Activated naive CD8-positive, alpha-beta T cell treated with anti-CD3 and anti-CD28 coated beads, Interleukin-2, amount 50 U/mL, for 16 hours (primary cell): ENCODE data around the gene ZNF438.
"Not testable (repeated sequence)": the region's sequence is repeated elsewhere in the genome, so short reads cannot be mapped to it uniquely, and the experiment has no call there.

Experiments
- DNase-seq: peaks from one replicate; pipeline ENCODE4 v3.0.0-alpha.2; 2020; ENCODE audit warnings: low read depth, low spot score

ZNF438 gene

GRCh38 chr10:30986053-30986555, 45.6 kb downstream of the ZNF438 start:
- no peak for DNase-seq

GRCh38 chr10:30985512-30985911, 46.2 kb downstream of the ZNF438 start:
- DNase-seq: no peak

GRCh38 chr10:30984563-30985328, 46.9 kb downstream of the ZNF438 start:
- DNase-seq: no peak

- DNase-seq: not testable (repeated sequence)
These were observed 48.5 kb downstream of the ZNF438 start for GRCh38 chr10:30983209-30983608.

- no peak for DNase-seq
These were observed 50.6 kb downstream of the ZNF438 start for GRCh38 chr10:30980951-30981616.

- DNase-seq: no peak
These were observed 51.7 kb downstream of the ZNF438 start for GRCh38 chr10:30979956-30980355.

GRCh38 chr10:30978843-30979242, 52.8 kb downstream of the ZNF438 start:
- no peak for DNase-seq

GRCh38 chr10:30977385-30977784, 54.3 kb downstream of the ZNF438 start:
- DNase-seq: no peak

GRCh38 chr10:30974773-30975415, 56.8 kb downstream of the ZNF438 start:
- no peak for DNase-seq

- DNase-seq: no peak
These were observed 57.3 kb downstream of the ZNF438 start for GRCh38 chr10:30974355-30974754.

- no peak for DNase-seq
These were observed 57.9 kb downstream of the ZNF438 start for GRCh38 chr10:30973737-30974136.

GRCh38 chr10:30970760-30971460, 60.8 kb downstream of the ZNF438 start:
- DNase-seq: no peak

- DNase-seq: no peak
These were observed 63.0 kb downstream of the ZNF438 start for GRCh38 chr10:30968711-30969110.

- DNase-seq: no peak
These were observed 63.8 kb downstream of the ZNF438 start for GRCh38 chr10:30967650-30968410.

- no peak for DNase-seq
These were observed 67.4 kb downstream of the ZNF438 start for GRCh38 chr10:30963992-30964930.

GRCh38 chr10:30962522-30962921, 69.1 kb downstream of the ZNF438 start:
- no peak for DNase-seq

GRCh38 chr10:30959836-30960210, 71.8 kb downstream of the ZNF438 start:
- no peak for DNase-seq

GRCh38 chr10:30949218-30949617, 82.4 kb downstream of the ZNF438 start:
- DNase-seq: not testable (repeated sequence)

- no peak for DNase-seq
These were observed 87.7 kb downstream of the ZNF438 start for GRCh38 chr10:30944005-30944404.

- DNase-seq: no peak
These were observed 88.2 kb downstream of the ZNF438 start for GRCh38 chr10:30943451-30943850.
